GM23338 (cell line): ENCODE results near the gene GRIK1. TPM values are rescaled to one million over a fixed set of nuclear protein-coding genes. Genes with fewer than 3 reads are reported as not detected.
A peak's percentile ranks its signal among the peaks of the same experiment; 100 is the strongest.

Experiments used
- ATAC-seq: fragments of 200-7000 bp; cut with Tn5 transposase; 3 replicates; pipeline ENCODE4 v1.9.1; 2020
- DNase-seq: peaks from one replicate; pipeline ENCODE4 v3.0.0-alpha.2; 2015; ENCODE audit warnings: low spot score
- H2AFZ ChIP-seq: fragments of 200-600 bp; sonication (generic); 2 replicates; pipeline ENCODE4 v1.8.0; 2016; ENCODE audit warnings: antibody characterized with exemption, mild to moderate bottlenecking, moderate library complexity
- H3F3A ChIP-seq: fragments of 200-600 bp; sonication (generic); replicated peaks from 2 replicates; pipeline ENCODE4 v1.8.0; 2017; ENCODE audit warnings: antibody characterized with exemption, mixed run types, low read depth
- H3K27ac ChIP-seq: fragments of 200-600 bp; sonication (generic); 2 replicates; pipeline ENCODE4 v1.6.1; 2016; ENCODE audit warnings: low read depth
- H3K27me3 ChIP-seq: fragments of 200-600 bp; sonication (generic); 2 replicates; pipeline ENCODE4 v1.8.0; 2016; ENCODE audit warnings: mild to moderate bottlenecking, mixed run types, moderate library complexity; ENCODE audit not compliant: insufficient read depth
- H3K36me3 ChIP-seq: fragments of 200-600 bp; sonication (generic); 2 replicates; pipeline ENCODE4 v1.8.0; 2016; ENCODE audit warnings: mild to moderate bottlenecking; ENCODE audit not compliant: insufficient read depth
- H3K4me1 ChIP-seq: fragments of 200-600 bp; sonication (generic); 2 replicates; pipeline ENCODE4 v1.8.0; 2016; ENCODE audit warnings: mild to moderate bottlenecking, moderate library complexity; ENCODE audit not compliant: insufficient read depth
- H3K4me2 ChIP-seq: fragments of 200-600 bp; sonication (generic); 2 replicates; pipeline ENCODE4 v1.7.1; 2017; ENCODE audit warnings: mixed run types
- H3K4me3 ChIP-seq: fragments of 200-600 bp; sonication (generic); 2 replicates; pipeline ENCODE4 v1.6.1; 2016; ENCODE audit warnings: mixed run types
- H3K79me2 ChIP-seq: fragments of 200-600 bp; sonication (generic); replicated peaks from 2 replicates; pipeline ENCODE4 v1.8.0; 2017; ENCODE audit warnings: mild to moderate bottlenecking; ENCODE audit not compliant: insufficient read depth
- H3K9me2 ChIP-seq: fragments of 200-600 bp; sonication (generic); 2 replicates; pipeline ENCODE4 v1.8.0; 2017; ENCODE audit not compliant: insufficient read depth
- H4K20me1 ChIP-seq: fragments of 200-600 bp; sonication (generic); replicated peaks from 2 replicates; pipeline ENCODE4 v1.8.0; 2017; ENCODE audit warnings: mild to moderate bottlenecking; ENCODE audit not compliant: insufficient read depth
- H3K27ac Mint-ChIP-seq: 2 replicates; pipeline ENCODE4 v1.8.0; 2020; ENCODE audit warnings: inconsistent platforms, mild to moderate bottlenecking, moderate library complexity, mixed read lengths
- H3K27me3 Mint-ChIP-seq: 3 replicates; pipeline ENCODE4 v1.8.0; 2022; ENCODE audit warnings: low read depth, mild to moderate bottlenecking, moderate library complexity, mixed read lengths, inconsistent platforms; ENCODE audit not compliant: insufficient read depth, poor library complexity
- H3K36me3 Mint-ChIP-seq: 3 replicates; pipeline ENCODE4 v1.8.0; 2021; ENCODE audit warnings: low read depth, mild to moderate bottlenecking, inconsistent platforms, moderate library complexity, mixed read lengths
- H3K4me1 Mint-ChIP-seq: 3 replicates; pipeline ENCODE4 v1.8.0; 2020; ENCODE audit warnings: mild to moderate bottlenecking, inconsistent platforms, mixed read lengths
- H3K4me3 Mint-ChIP-seq: 3 replicates; pipeline ENCODE4 v1.8.0; 2021; ENCODE audit warnings: moderate library complexity, mild to moderate bottlenecking, inconsistent platforms, mixed read lengths
- H3K9me3 Mint-ChIP-seq: 3 replicates; pipeline ENCODE4 v1.8.0; 2020; ENCODE audit warnings: moderate library complexity, mild to moderate bottlenecking, inconsistent platforms, mixed read lengths
- CREB1 ChIP-seq: fragments of 250-450 bp; sonication (Bioruptor Pico); IDR thresholded peaks from 2 replicates; pipeline ENCODE4 v1.5.0; 2020; ENCODE audit warnings: low read depth, mild to moderate bottlenecking, moderate library complexity
- ETS1 ChIP-seq: IDR thresholded peaks from 2 replicates; pipeline ENCODE4 v1.6.1; 2016; ENCODE audit warnings: antibody characterized with exemption
- EZH2 ChIP-seq: fragments of 200-600 bp; sonication (generic); IDR thresholded peaks from one replicate; pipeline ENCODE4 v1.8.0; 2017; ENCODE audit warnings: antibody characterized with exemption, mild to moderate bottlenecking, low read depth; ENCODE audit not compliant: unreplicated experiment
- EZH2phosphoT487 ChIP-seq: fragments of 200-600 bp; sonication (generic); IDR thresholded peaks from one replicate; pipeline ENCODE4 v1.8.1; 2018; ENCODE audit warnings: antibody characterized with exemption; ENCODE audit not compliant: unreplicated experiment
- JUNB ChIP-seq: IDR thresholded peaks from one replicate; pipeline ENCODE4 v1.6.1; 2016; ENCODE audit warnings: antibody characterized with exemption; ENCODE audit not compliant: unreplicated experiment
- NANOG ChIP-seq: IDR thresholded peaks from 2 replicates; pipeline ENCODE4 v1.6.1; 2016; ENCODE audit warnings: antibody characterized with exemption, borderline replicate concordance
- REST ChIP-seq: IDR thresholded peaks from one replicate; pipeline ENCODE4 v1.6.1; 2018; ENCODE audit warnings: antibody characterized with exemption; ENCODE audit not compliant: unreplicated experiment
- STAT1 ChIP-seq: IDR thresholded peaks from one replicate; pipeline ENCODE4 v1.6.1; 2016; ENCODE audit warnings: antibody characterized with exemption; ENCODE audit not compliant: unreplicated experiment
- ZNF114 ChIP-seq: fragments of 250-450 bp; sonication (Bioruptor Pico); IDR thresholded peaks from 2 replicates; pipeline ENCODE4 v1.5.0; 2020; ENCODE audit warnings: mild to moderate bottlenecking, moderate library complexity
- ZNF331 ChIP-seq: fragments of 250-450 bp; sonication (Bioruptor Pico); IDR thresholded peaks from 2 replicates; pipeline ENCODE4 v1.5.0; 2020; ENCODE audit warnings: low read depth, mild to moderate bottlenecking, moderate library complexity
- ZNF462 ChIP-seq: fragments of 250-450 bp; sonication (Bioruptor Pico); IDR thresholded peaks from 2 replicates; pipeline ENCODE4 v1.5.0; 2020; ENCODE audit warnings: mild to moderate bottlenecking, moderate library complexity
- polyA plus RNA-seq: library from polyadenylated mRNA; unstranded; fragments of >200 nt; fragmentation: Nextera tagmentation; extraction: Ambion mirVana; gene quantifications from 2 replicates; pipeline ENCODE4 v1.2.1, GENCODE V29; 2016
- total RNA-seq: library from RNA; depleted of rRNA; stranded (reverse); fragments of >200 nt; shearing (Covaris generic); gene quantifications from 2 replicates; pipeline ENCODE4 v1.2.3, GENCODE V29; 2014

GRIK1 gene
- total and polyA plus RNA-seq, 2 experiments from 2014 or later = 0.18 to 0.42 TPM

- TF ChIP-seq REST = no peak
- TF ChIP-seq NANOG = no peak
- TF ChIP-seq ZNF331 = no peak
- TF ChIP-seq EZH2 = no peak
Observed at GRCh38 chr21:29650523-29651022, 289.2 kb downstream of the GRIK1 start (continued).

- no peaks in the 10 kb centered on the region for H3K36me3 Mint-ChIP-seq
- Histone ChIP-seq H3F3A (no peaks in the 10 kb centered on the region), H3K79me2 (no peaks in the 10 kb centered on the region), H3K4me3 (no peak overlapping the region), H2AFZ (no peak overlapping the region), H3K4me1 (no peaks in the 10 kb centered on the region), H3K27ac (no peak overlapping the region), H3K4me2 (no peak overlapping the region), H3K36me3 (no peaks in the 10 kb centered on the region), H4K20me1 (no peaks in the 10 kb centered on the region), H3K9me2 (0 out of 2 replicates have a peak, but pooled peaks cover 5% of the 10 kb centered on the region), H3K27me3 (no peaks in the 10 kb centered on the region)
- DNase-seq = no peak
- no peak for ATAC-seq
- H3K27ac Mint-ChIP-seq = 0 out of 2 replicates have a peak overlapping the region, but pooled peaks have one; percentile 4
- H3K4me3 Mint-ChIP-seq = no peak overlapping the region
- H3K9me3 Mint-ChIP-seq = no peaks in the 10 kb centered on the region
- H3K4me1 Mint-ChIP-seq = no peaks in the 10 kb centered on the region
- no peaks in the 10 kb centered on the region for H3K27me3 Mint-ChIP-seq
- TF ChIP-seq ZNF331 (no peak), EZH2phosphoT487 (no peak), ETS1 (no peak), NANOG (no peak), STAT1 (no peak), EZH2 (no peak), JUNB (no peak), ZNF114 (CRISPR knock-in tag) (no peak), CREB1 (no peak), ZNF462 (CRISPR knock-in tag) (no peak)
Observed at GRCh38 chr21:29649406-29649814, 290.4 kb downstream of the GRIK1 start.
